Sigmoid colon (tissue), 7 donors: ENCODE data around the gene CARMIL3. TPM values are rescaled to one million over a fixed set of nuclear protein-coding genes. Genes with fewer than 3 reads are reported as not detected.
A peak's percentile ranks its signal among the peaks of the same experiment; 100 is the strongest.

Source experiments
- DNase-seq: peaks from one replicate; pipeline ENCODE4 v3.0.0-alpha.2; 2019
- H3K27ac ChIP-seq, 4 donors: fragments of 200-600 bp; sonication (generic); one replicate each; pipeline ENCODE4 v1.5.1; 2016 to 2019; ENCODE audit warnings: mild to moderate bottlenecking in 1 of 4
- H3K27me3 ChIP-seq, 3 donors: fragments of 200-600 bp; sonication (generic); one replicate each; pipeline ENCODE4 v1.5.1; 2019; ENCODE audit warnings: mild to moderate bottlenecking in 1 of 3
- H3K36me3 ChIP-seq, 4 donors: fragments of 200-600 bp; sonication (generic); one replicate each; pipeline ENCODE4 v1.5.1; 2016 to 2019
- H3K4me1 ChIP-seq, 4 donors: fragments of 200-600 bp; sonication (generic); one replicate each; pipeline ENCODE4 v1.5.1; 2017 to 2019
- H3K4me3 ChIP-seq, 4 donors: fragments of 200-600 bp; sonication (generic); one replicate each; pipeline ENCODE4 v1.5.1; 2017 to 2019; ENCODE audit warnings: mild to moderate bottlenecking in 2 of 4, moderate library complexity in 1 of 4
- H3K9me3 ChIP-seq, 4 donors: fragments of 200-600 bp in 3 of 4; sonication (generic) in 3 of 4; one replicate each; pipeline versions ENCODE4 v1.5.1 to v1.6.1; 2013 to 2019
- EP300 ChIP-seq, 4 donors: sonication (generic); formaldehyde crosslinking; IDR thresholded peaks; one replicate each; pipeline ENCODE4 v1.6.1; 2017; ENCODE audit warnings: antibody characterized with exemption in 4 of 4
- POLR2A ChIP-seq, 2 donors: fragments of 450-650 bp; IDR thresholded peaks; one replicate each; pipeline ENCODE4 v1.6.1; 2016; ENCODE audit warnings: antibody characterized with exemption in 2 of 2, mild to moderate bottlenecking in 2 of 2, moderate library complexity in 2 of 2
- POLR2AphosphoS5 ChIP-seq, 4 donors: sonication (generic); formaldehyde crosslinking; IDR thresholded peaks; one replicate each; pipeline ENCODE4 v1.6.1; 2017; ENCODE audit warnings: antibody characterized with exemption in 4 of 4
- WGBS, 2 donors: extraction: QIAGEN DNeasy Blood & Tissue Kit; methylation state at CpG; one replicate each; pipeline ENCODE4 v1.1.7; 2013; 5-methylcytosine and 5-hydroxymethylcytosine counted together
- intact Hi-C: fragments of 100-400 bp; cut with DNase I; formaldehyde crosslinking; loops from one replicate; pipeline ENCODE4 v1.15.1; 2023
- polyA plus RNA-seq, 3 donors: library from polyadenylated mRNA; stranded (reverse); fragments of 200-250 nt; gene quantifications; one replicate each; pipeline ENCODE4 v1.2.3, GENCODE V29; 2013
- total RNA-seq, 4 donors: library from RNA; depleted of rRNA; stranded (reverse); fragments of >200 nt; gene quantifications; one replicate each; pipeline ENCODE4 v1.1.0, GENCODE V29; 2016
- TF ChIP-seq, protein P1 (sequence below), 4 experiments: fragments of 450-650 bp in 3 of 4; fragments of 200-600 bp in 1 of 4; IDR thresholded peaks; one replicate each; pipeline ENCODE4 v1.5.1; 2016 to 2019; ENCODE audit warnings: antibody characterized with exemption in 4 of 4, mild to moderate bottlenecking in 3 of 4, moderate library complexity in 2 of 4
- donor health status: healthy with polysubstance abuse.
- donor health status: Bipolar disorder and iron deficiency.
- donor health status: healthy.

The CARMIL3 gene
- total and polyA plus RNA-seq, 7 donors = under 0.01 to 3.3 (median 0.23) TPM

GRCh38 chr14:24094841-24095270 lies 43.0 kb downstream of the CARMIL3 start:
- Histone ChIP-seq H3K4me3 (peak overlapping the region; percentile 77 to 95 (median 86)), H3K4me1 (peaks cover 0 to 19% (median 9%) of the 10 kb centered on the region in 4 donors), H3K36me3 (peaks cover 0 to 9% (median 0%) of the 10 kb centered on the region in 4 donors), H3K9me3 (no peaks in the 10 kb centered on the region), H3K27ac (peak overlapping the region; percentile 88 to 99 (median 89)), H3K27me3 (no peaks in the 10 kb centered on the region)
- TF ChIP-seq POLR2A (IDR thresholded peaks at IDR 0.05) (no peak), EP300 (IDR thresholded peaks at IDR 0.05) (no peak), POLR2AphosphoS5 (IDR thresholded peaks at IDR 0.05) (no peak)
- TF ChIP-seq, protein P1, sequence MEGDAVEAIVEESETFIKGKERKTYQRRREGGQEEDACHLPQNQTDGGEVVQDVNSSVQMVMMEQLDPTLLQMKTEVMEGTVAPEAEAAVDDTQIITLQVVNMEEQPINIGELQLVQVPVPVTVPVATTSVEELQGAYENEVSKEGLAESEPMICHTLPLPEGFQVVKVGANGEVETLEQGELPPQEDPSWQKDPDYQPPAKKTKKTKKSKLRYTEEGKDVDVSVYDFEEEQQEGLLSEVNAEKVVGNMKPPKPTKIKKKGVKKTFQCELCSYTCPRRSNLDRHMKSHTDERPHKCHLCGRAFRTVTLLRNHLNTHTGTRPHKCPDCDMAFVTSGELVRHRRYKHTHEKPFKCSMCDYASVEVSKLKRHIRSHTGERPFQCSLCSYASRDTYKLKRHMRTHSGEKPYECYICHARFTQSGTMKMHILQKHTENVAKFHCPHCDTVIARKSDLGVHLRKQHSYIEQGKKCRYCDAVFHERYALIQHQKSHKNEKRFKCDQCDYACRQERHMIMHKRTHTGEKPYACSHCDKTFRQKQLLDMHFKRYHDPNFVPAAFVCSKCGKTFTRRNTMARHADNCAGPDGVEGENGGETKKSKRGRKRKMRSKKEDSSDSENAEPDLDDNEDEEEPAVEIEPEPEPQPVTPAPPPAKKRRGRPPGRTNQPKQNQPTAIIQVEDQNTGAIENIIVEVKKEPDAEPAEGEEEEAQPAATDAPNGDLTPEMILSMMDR (IDR thresholded peaks at IDR 0.05) = no peak
- intact Hi-C loops = loop anchor here (1.0 to 10.0 kb wide), 3 partner anchors 12 to 460 kb away; partner anchors contain the start of genes DHRS2 and DHRS4L2
- DNase-seq = no peak
- WGBS, 2 donors = 1 to 5% methylated on average over 14 of the region's 14 CpGs

DNA sequence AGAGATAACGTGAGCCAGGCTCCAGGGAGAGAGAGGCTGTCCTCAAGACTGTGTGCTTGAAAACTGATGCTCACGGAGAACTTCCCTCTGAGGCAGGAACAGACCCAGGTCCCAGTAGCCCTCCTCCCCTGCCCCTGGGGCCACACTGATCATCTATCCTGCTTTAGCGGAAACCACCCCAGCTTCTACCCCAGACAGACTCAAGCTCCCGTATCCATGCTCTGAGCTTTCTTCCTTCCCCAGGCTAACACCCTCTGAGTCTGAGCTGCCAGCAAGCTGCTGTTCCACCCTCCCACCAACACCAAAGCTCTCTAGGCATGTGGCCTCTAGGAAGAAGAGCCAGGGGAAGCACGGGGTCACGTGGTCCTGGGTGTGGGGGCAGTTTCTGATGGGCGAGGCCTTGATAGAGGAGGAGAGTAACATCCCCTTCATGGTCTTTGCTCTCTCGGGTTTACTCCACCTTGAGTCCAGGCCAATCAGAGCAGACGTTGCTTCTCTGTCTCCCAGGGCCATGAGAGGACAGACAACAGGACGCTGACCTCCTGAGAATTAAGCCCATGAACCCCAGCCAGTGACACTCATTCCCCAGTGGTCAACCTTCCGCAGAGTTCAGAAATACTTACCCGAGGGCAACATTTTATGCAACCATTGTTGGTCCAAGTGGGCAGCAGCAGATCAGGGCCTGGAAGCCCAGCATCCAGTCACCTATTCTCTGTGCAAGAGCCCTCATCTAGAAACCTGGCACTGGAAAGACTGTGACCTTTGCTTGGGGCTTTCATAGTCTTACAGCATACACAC lies 43.7 kb downstream of the CARMIL3 start:
- peaks cover 0 to 19% (median 9%) of the 10 kb centered on the region in 4 donors for H3K4me1 ChIP-seq
- H3K27me3 ChIP-seq = no peaks in the 10 kb centered on the region
- peaks cover 0 to 12% (median 0%) of the 10 kb centered on the region in 4 donors for H3K36me3 ChIP-seq
- TF ChIP-seq POLR2AphosphoS5 (IDR thresholded peaks at IDR 0.05) = peak in 2 of 4 donors; percentile 47 to 59
- TF ChIP-seq, protein P1 (IDR thresholded peaks at IDR 0.05) = no peak
- TF ChIP-seq POLR2A (IDR thresholded peaks at IDR 0.05) = peak in 1 of 2 donors; percentile 75
- H3K9me3 ChIP-seq = no peaks in the 10 kb centered on the region
- peak overlapping the region; percentile 88 to 99 (median 89) for H3K27ac ChIP-seq
- intact Hi-C loops = loop anchor here (10.0 kb wide), 2 partner anchors 111 to 461 kb away; partner anchors contain the start of genes DHRS2 and DHRS4L2
- WGBS, 2 donors = 14 to 33% methylated on average over 12 of the region's 12 CpGs
- DNase-seq = no peak
- H3K4me3 ChIP-seq = peak overlapping the region in 3 of 4 donors; percentile 77 to 95 (median 82)

DNA sequence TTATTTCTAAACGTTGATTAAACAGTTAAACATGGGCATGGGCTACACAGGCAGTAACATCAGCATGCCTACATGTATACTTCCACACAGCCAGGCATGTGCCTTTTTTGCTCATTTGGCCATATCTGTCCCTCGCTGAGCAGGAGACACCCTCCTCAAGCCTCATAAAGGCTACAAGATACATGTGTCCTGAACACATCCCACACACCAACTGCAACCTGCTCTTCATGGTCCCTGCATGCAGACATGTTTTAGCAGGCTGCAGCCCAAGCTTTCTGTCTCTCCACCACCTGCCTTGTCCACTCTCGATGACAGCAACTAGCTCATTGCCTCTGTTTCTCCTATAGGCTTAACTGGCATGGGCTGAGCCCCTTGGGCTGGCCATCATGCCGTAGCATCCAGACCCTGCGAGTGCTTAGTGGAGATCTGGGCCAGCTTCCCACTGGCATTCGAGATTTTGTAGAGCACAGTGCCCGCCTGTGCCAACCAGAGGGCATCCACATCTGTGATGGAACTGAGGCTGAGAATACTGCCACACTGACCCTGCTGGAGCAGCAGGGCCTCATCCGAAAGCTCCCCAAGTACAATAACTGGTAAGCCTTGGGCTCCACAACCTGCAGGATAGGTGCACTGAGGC lies 44.9 kb downstream of the CARMIL3 start:
- TF ChIP-seq, protein P1 (IDR thresholded peaks at IDR 0.05) = no peak
- TF ChIP-seq POLR2A (IDR thresholded peaks at IDR 0.05) (no peak), POLR2AphosphoS5 (IDR thresholded peaks at IDR 0.05) (no peak), EP300 (IDR thresholded peaks at IDR 0.05) (no peak)
- Histone ChIP-seq H3K27me3 (no peaks in the 10 kb centered on the region), H3K36me3 (peaks cover 0 to 12% (median 0%) of the 10 kb centered on the region in 4 donors), H3K4me1 (peaks cover 0 to 19% (median 9%) of the 10 kb centered on the region in 4 donors), H3K4me3 (no peak overlapping the region), H3K9me3 (no peaks in the 10 kb centered on the region), H3K27ac (no peak overlapping the region)
- intact Hi-C loops = loop anchor here (10.0 kb wide), 2 partner anchors 112 to 462 kb away; partner anchors contain the start of genes DHRS2 and DHRS4L2
- 95 to 97% methylated on average over 8 of the region's 8 CpGs for WGBS, 2 donors
- no peak for DNase-seq

DNA sequence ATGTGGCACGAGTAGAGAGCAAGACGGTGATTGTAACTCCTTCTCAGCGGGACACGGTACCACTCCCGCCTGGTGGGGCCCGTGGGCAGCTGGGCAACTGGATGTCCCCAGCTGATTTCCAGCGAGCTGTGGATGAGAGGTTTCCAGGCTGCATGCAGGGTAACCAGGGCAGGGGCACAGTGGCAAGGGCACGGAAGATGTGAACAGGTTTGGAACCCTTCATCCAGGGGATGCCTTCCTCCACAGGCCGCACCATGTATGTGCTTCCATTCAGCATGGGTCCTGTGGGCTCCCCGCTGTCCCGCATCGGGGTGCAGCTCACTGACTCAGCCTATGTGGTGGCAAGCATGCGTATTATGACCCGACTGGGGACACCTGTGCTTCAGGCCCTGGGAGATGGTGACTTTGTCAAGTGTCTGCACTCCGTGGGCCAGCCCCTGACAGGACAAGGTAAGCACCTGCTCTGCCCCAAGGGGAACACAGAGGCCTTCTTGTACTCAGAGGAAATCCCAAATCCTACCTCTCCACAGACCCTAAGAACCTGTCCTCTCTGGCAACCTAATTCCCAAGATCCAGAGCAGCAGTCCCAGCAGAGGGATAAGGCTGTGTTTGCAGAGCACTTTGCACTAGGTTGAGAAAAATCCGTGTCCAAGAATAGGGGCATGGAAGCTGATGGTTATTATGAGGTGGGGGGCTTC lies 46.6 kb downstream of the CARMIL3 start:
- no peak for DNase-seq
- TF ChIP-seq POLR2AphosphoS5 (IDR thresholded peaks at IDR 0.05) = no peak

More for the DNA sequence above, 46.6 kb downstream of the CARMIL3 start:
- WGBS, 2 donors = 94 to 96% methylated on average over 16 of the region's 16 CpGs
- peaks cover 0 to 15% (median 8%) of the 10 kb centered on the region in 4 donors for H3K4me1 ChIP-seq
- H3K36me3 ChIP-seq = peaks cover 0 to 12% (median 0%) of the 10 kb centered on the region in 4 donors
- no peak overlapping the region for H3K27ac ChIP-seq
- H3K9me3 ChIP-seq = no peaks in the 10 kb centered on the region
- no peak overlapping the region for H3K4me3 ChIP-seq
- intact Hi-C loops = loop anchor here (10.0 kb wide), 2 partner anchors 114 to 464 kb away; partner anchors contain the start of genes DHRS2 and DHRS4L2
- H3K27me3 ChIP-seq = no peaks in the 10 kb centered on the region
